ENCODE results near the gene HMGXB4. TPM values are rescaled to one million over a fixed set of nuclear protein-coding genes. Genes with fewer than 3 reads are reported as not detected.

The HMGXB4 gene
- total RNA-seq, 2 experiments from 2014 or later: 41.4 to 44.1 TPM

GRCh38 chr22:35342390-35342789 is 85.1 kb downstream of the HMGXB4 start:
- no peaks in the 10 kb centered on the region for H3K4me1 ChIP-seq (ENCODE audit: insufficient read depth, low read length)
- no peak overlapping the region for H3K27ac ChIP-seq (ENCODE audit: low read depth in 1 of 2, low read length in 2 of 2)
- intact Hi-C loops (cut with DNase I, micrococcal nuclease): no loop called here
- H3K27ac Mint-ChIP-seq: no peak overlapping the region
- H3K27me3 ChIP-seq (ENCODE audit: control insufficient read depth in 1 of 2, insufficient read depth in 2 of 2, low read length in 2 of 2): no peaks in the 10 kb centered on the region
- peaks cover 26% of the 10 kb centered on the region for H3K36me3 Mint-ChIP-seq (ENCODE audit: low read depth)
- no peak for TF ChIP-seq CTCF (IDR thresholded peaks at IDR 0.05)
- DNase-seq (no peak), ATAC-seq (ENCODE audit: poor library complexity) (peak; percentile 18)
- no peak overlapping the region for H3K4me3 Mint-ChIP-seq
- H3K9me3 Mint-ChIP-seq: no peaks in the 10 kb centered on the region
- H3K4me1 Mint-ChIP-seq (ENCODE audit: low read depth): no peaks in the 10 kb centered on the region
- H3K4me3 ChIP-seq (ENCODE audit: low read length): no peak overlapping the region
- H3K27me3 Mint-ChIP-seq: no peaks in the 10 kb centered on the region
- ChIA-PET CTCF (no interaction called here), POLR2A (no interaction called here)
- peaks cover 75% of the 10 kb centered on the region for H3K36me3 ChIP-seq (ENCODE audit: insufficient read depth, low read length)
- H3K9me3 ChIP-seq (ENCODE audit: control insufficient read depth in 1 of 2, insufficient read depth in 1 of 2, low read length in 2 of 2): no peaks in the 10 kb centered on the region

- no peaks in the 10 kb centered on the region for H3K4me1 ChIP-seq (ENCODE audit: insufficient read depth, low read length)
- Mint-ChIP-seq H3K9me3 (no peaks in the 10 kb centered on the region), H3K36me3 (ENCODE audit: low read depth) (peaks cover 25% of the 10 kb centered on the region), H3K27me3 (no peaks in the 10 kb centered on the region), H3K4me3 (no peak overlapping the region), H3K27ac (peak overlapping the region; percentile 33), H3K4me1 (ENCODE audit: low read depth) (no peaks in the 10 kb centered on the region)
- H3K4me3 ChIP-seq (ENCODE audit: low read length): no peak overlapping the region
- no peak for TF ChIP-seq CTCF (IDR thresholded peaks at IDR 0.05)
- ChIA-PET CTCF (no interaction called here), POLR2A (no interaction called here)
- no peak overlapping the region for H3K27ac ChIP-seq (ENCODE audit: low read depth in 1 of 2, low read length in 2 of 2)
- DNase-seq (peak in 1 of 14 experiments; percentile 13), ATAC-seq (ENCODE audit: poor library complexity) (no peak)
- no peaks in the 10 kb centered on the region for H3K9me3 ChIP-seq (ENCODE audit: control insufficient read depth in 1 of 2, insufficient read depth in 1 of 2, low read length in 2 of 2)
- peaks cover 64% of the 10 kb centered on the region for H3K36me3 ChIP-seq (ENCODE audit: insufficient read depth, low read length)
- H3K27me3 ChIP-seq (ENCODE audit: control insufficient read depth in 1 of 2, insufficient read depth in 2 of 2, low read length in 2 of 2): no peaks in the 10 kb centered on the region
- intact Hi-C loops (cut with DNase I, micrococcal nuclease): no loop called here
Observed at GRCh38 chr22:35343664-35344550, 86.6 kb downstream of the HMGXB4 start.

GRCh38 chr22:35344956-35345690 is 87.8 kb downstream of the HMGXB4 start:
- Mint-ChIP-seq H3K27ac (no peak overlapping the region), H3K27me3 (no peaks in the 10 kb centered on the region), H3K9me3 (no peaks in the 10 kb centered on the region), H3K4me3 (no peak overlapping the region), H3K4me1 (ENCODE audit: low read depth) (no peaks in the 10 kb centered on the region), H3K36me3 (ENCODE audit: low read depth) (peaks cover 25% of the 10 kb centered on the region)
- Histone ChIP-seq H3K9me3 (ENCODE audit: control insufficient read depth in 1 of 2, insufficient read depth in 1 of 2, low read length in 2 of 2) (no peaks in the 10 kb centered on the region), H3K36me3 (ENCODE audit: insufficient read depth, low read length) (peaks cover 57% of the 10 kb centered on the region), H3K4me3 (ENCODE audit: low read length) (no peak overlapping the region), H3K27me3 (ENCODE audit: control insufficient read depth in 1 of 2, insufficient read depth in 2 of 2, low read length in 2 of 2) (no peaks in the 10 kb centered on the region), H3K4me1 (ENCODE audit: insufficient read depth, low read length) (no peaks in the 10 kb centered on the region), H3K27ac (ENCODE audit: low read depth in 1 of 2, low read length in 2 of 2) (no peak overlapping the region)
- TF ChIP-seq CTCF (IDR thresholded peaks at IDR 0.05): no peak
- ATAC-seq (ENCODE audit: poor library complexity) (no peak), DNase-seq (no peak)
- intact Hi-C loops (cut with DNase I, micrococcal nuclease): no loop called here
- ChIA-PET CTCF (no interaction called here), POLR2A (no interaction called here)

Small RNAs within 50 kb of the gene (microRNA-seq; reads per million reads assigned to microRNA genes)
- 2.0 reads per million, percentile 5 among the genes with 10 or more reads in this experiment for gene MIR3909 (ENCODE audit: borderline microRNAs expressed, borderline replicate concordance)
- gene MIR6069 (ENCODE audit: borderline microRNAs expressed, borderline replicate concordance): not detected

Other genes with a start within 250 kb of the HMGXB4 start
- not detected for gene ISX, start 191.3 kb upstream of the HMGXB4 start, total RNA-seq
- gene TOM1, start 42.4 kb downstream of the HMGXB4 start, total RNA-seq: 100 to 1,000 TPM; 211 to 219 TPM
- 1 to 10 TPM; 1.1 to 1.5 TPM for gene HMOX1, start 123.6 kb downstream of the HMGXB4 start, total RNA-seq
- 10 to 100 TPM; 21.6 to 22.6 TPM for gene MCM5, start 142.6 kb downstream of the HMGXB4 start, total RNA-seq